Mammary epithelial cell (primary cell): ENCODE data around the gene FCER1G.

Experiments
- CTCF ChIP-seq, 2 donors: IDR thresholded peaks in 1 of 2; conservative IDR thresholded peaks in 1 of 2; 2 replicates each; pipeline ENCODE4 v1.5.1; 2011 to 2012; ENCODE audit warnings: inconsistent platforms in 2 of 2, low read length in 2 of 2, mild to moderate bottlenecking in 2 of 2, control low read depth in 1 of 2, low read depth in 1 of 2; ENCODE audit not compliant: insufficient read depth in 1 of 2; ENCODE audit errors: extremely low read depth in 1 of 2
- EZH2 ChIP-seq: IDR thresholded peaks from 2 replicates; pipeline ENCODE4 v1.6.1; 2012; ENCODE audit warnings: low read length, inconsistent platforms, borderline replicate concordance

GRCh38 chr1:161171696-161172095 lies 43.4 kb upstream of the FCER1G start:
- no peak for TF ChIP-seq EZH2
- no peak for TF ChIP-seq CTCF (conservative IDR thresholded peaks at IDR 0.05 in 1 of 2, IDR thresholded peaks at IDR 0.05 in 1 of 2; ENCODE audit: extremely low read depth in 1 of 2, insufficient read depth in 1 of 2, low read depth in 1 of 2, low read length in 2 of 2)
